ENCODE data around the gene CYP4F8. TPM values are rescaled to one million over a fixed set of nuclear protein-coding genes. Genes with fewer than 3 reads are reported as not detected.

Gene CYP4F8, protein sequence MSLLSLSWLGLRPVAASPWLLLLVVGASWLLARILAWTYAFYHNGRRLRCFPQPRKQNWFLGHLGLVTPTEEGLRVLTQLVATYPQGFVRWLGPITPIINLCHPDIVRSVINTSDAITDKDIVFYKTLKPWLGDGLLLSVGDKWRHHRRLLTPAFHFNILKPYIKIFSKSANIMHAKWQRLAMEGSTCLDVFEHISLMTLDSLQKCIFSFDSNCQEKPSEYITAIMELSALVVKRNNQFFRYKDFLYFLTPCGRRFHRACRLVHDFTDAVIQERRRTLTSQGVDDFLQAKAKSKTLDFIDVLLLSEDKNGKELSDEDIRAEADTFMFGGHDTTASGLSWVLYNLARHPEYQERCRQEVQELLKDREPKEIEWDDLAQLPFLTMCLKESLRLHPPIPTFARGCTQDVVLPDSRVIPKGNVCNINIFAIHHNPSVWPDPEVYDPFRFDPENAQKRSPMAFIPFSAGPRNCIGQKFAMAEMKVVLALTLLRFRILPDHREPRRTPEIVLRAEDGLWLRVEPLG
- not detected in 2 replicates for total RNA-seq

DNA sequence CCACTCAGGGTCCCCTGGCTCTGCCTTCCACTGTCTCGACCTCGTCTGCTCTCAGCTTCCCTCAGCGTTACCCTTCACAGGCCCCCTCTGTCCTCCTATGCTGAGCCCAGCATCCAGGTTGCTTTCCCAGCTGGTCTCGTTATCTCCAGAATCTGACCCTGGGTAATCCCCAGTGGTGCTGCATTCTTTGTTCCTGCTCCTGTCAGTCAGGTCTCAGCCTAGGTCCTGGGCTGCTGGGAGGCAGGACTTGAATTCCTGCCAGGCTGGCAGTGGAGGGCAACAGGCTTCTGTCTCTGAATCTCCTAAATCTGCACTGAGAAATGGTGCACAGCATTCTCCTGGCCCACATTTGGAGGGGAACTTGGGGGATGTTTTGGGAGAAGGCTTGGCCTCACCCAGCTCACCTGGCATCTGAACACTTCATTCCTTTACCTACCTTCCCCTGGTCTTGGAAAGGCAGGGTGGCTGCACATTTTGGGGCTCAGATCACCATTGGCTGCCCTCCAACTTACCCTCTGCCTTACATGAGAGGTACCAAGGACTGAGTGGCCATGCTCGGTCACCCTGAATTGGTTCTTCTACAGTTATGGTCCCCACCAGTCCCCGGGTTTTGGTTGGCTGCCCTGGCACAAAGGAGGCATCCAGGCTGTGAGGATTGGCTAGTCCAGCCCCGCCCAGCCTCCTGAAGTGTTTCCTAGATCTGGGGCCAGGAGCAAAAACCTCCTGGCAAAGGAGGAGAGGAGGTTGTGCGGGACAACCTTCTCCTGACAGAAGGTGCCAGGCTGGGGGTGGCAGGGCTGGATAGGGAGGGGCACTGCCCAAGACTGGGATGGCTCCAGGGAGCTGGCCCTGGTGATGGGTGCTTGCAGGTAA lies at the start of gene CYP4F8:
Gene CYP4F8, plus strand, starts transcription at position 712 of the 873 bp plus-strand sequence. CDS start 399 bp downstream, outside the sequence.
- ChIA-PET POLR2A (no interaction called here), CTCF (no interaction called here)
- TF ChIP-seq CTCF (IDR thresholded peaks at IDR 0.05), result no peak
- H3K27me3 Mint-ChIP-seq, result peaks cover 26% of the 10 kb centered on the region
- H3K4me1 Mint-ChIP-seq, result no peaks in the 10 kb centered on the region
- ATAC-seq (ENCODE audit: low read depth) (no peak), DNase-seq (no peak)
- H3K36me3 Mint-ChIP-seq (ENCODE audit: low read depth), result no peaks in the 10 kb centered on the region
- no peak within 1 kb of the TSS for H3K27ac Mint-ChIP-seq
- intact Hi-C loops (cut with micrococcal nuclease), result no loop called here
- no peak within 1 kb of the TSS for H3K4me3 Mint-ChIP-seq
- no peaks in the 10 kb centered on the region for H3K9me3 Mint-ChIP-seq

GRCh38 chr19:15570420-15570819 lies 44.6 kb upstream of the CYP4F8 start:
- intact Hi-C loops (cut with micrococcal nuclease), result no loop called here
- DNase-seq (no peak), ATAC-seq (ENCODE audit: low read depth) (no peak)
- Mint-ChIP-seq H3K27me3 (peaks cover 42% of the 10 kb centered on the region), H3K4me1 (no peaks in the 10 kb centered on the region), H3K27ac (no peak overlapping the region), H3K9me3 (no peaks in the 10 kb centered on the region), H3K4me3 (no peak overlapping the region), H3K36me3 (ENCODE audit: low read depth) (no peaks in the 10 kb centered on the region)
- CTCF ChIA-PET, result interaction anchor here (0.6 kb wide), 1 partner anchor 11 kb away, joined by 3 read pairs; no protein-coding TSS in a partner anchor
- POLR2A ChIA-PET, result no interaction called here
- TF ChIP-seq CTCF (IDR thresholded peaks at IDR 0.05), result no peak

DNA sequence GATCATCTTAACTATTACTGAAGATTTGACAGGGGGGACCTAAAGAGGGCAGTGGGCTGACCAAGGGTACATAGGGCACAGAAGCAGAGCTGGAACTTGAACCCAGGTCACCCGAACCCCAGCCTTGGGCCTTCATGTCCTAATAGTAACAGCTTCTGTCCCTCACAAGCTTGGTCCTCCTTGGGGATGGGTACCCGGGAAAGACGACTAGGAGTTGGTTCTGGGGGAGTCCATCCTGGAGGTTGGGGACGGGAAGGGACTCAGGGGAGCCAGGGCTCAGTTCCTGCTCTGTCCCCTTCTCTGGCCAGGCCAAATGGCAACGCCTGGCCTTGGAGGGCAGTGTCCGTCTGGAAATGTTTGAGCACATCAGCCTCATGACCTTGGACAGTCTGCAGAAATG lies 39.6 kb upstream of the CYP4F8 start:
- TF ChIP-seq CTCF (IDR thresholded peaks at IDR 0.05), result no peak
- ChIA-PET POLR2A (interaction anchor here (0.6 kb wide), 1 partner anchor 248 kb away, joined by 3 read pairs; no protein-coding TSS in a partner anchor), CTCF (no interaction called here)
- intact Hi-C loops (cut with micrococcal nuclease), result no loop called here
- no peak overlapping the region for H3K4me3 Mint-ChIP-seq
- no peak overlapping the region for H3K27ac Mint-ChIP-seq
- DNase-seq, result no peak
- ATAC-seq (ENCODE audit: low read depth), result no peak
- H3K4me1 Mint-ChIP-seq, result no peaks in the 10 kb centered on the region
- H3K9me3 Mint-ChIP-seq, result no peaks in the 10 kb centered on the region
- no peaks in the 10 kb centered on the region for H3K36me3 Mint-ChIP-seq (ENCODE audit: low read depth)
- peaks cover 21% of the 10 kb centered on the region for H3K27me3 Mint-ChIP-seq

- no peak for TF ChIP-seq CTCF (IDR thresholded peaks at IDR 0.05)
- ATAC-seq (ENCODE audit: low read depth) (no peak), DNase-seq (no peak)
- Mint-ChIP-seq H3K27me3 (peaks cover 19% of the 10 kb centered on the region), H3K27ac (no peak overlapping the region), H3K36me3 (ENCODE audit: low read depth) (no peaks in the 10 kb centered on the region), H3K4me3 (no peak overlapping the region), H3K9me3 (no peaks in the 10 kb centered on the region), H3K4me1 (no peaks in the 10 kb centered on the region)
- intact Hi-C loops (cut with micrococcal nuclease), result no loop called here
- ChIA-PET POLR2A (no interaction called here), CTCF (no interaction called here)
Measured at GRCh38 chr19:15576526-15577156, 38.4 kb upstream of the CYP4F8 start.
